Stimulated activated CD4-positive, alpha-beta T cell treated with anti-CD3 and anti-CD28 coated beads, Interleukin-12 subunit alpha, Interleukin-12 subunit beta, amount 100 ng/mL, for 4 hours (primary cell): ENCODE results near the gene FAM124B.

Experiments used
- DNase-seq: peaks from one replicate; pipeline ENCODE4 v3.0.0-alpha.2; 2020

Gene FAM124B

DNA sequence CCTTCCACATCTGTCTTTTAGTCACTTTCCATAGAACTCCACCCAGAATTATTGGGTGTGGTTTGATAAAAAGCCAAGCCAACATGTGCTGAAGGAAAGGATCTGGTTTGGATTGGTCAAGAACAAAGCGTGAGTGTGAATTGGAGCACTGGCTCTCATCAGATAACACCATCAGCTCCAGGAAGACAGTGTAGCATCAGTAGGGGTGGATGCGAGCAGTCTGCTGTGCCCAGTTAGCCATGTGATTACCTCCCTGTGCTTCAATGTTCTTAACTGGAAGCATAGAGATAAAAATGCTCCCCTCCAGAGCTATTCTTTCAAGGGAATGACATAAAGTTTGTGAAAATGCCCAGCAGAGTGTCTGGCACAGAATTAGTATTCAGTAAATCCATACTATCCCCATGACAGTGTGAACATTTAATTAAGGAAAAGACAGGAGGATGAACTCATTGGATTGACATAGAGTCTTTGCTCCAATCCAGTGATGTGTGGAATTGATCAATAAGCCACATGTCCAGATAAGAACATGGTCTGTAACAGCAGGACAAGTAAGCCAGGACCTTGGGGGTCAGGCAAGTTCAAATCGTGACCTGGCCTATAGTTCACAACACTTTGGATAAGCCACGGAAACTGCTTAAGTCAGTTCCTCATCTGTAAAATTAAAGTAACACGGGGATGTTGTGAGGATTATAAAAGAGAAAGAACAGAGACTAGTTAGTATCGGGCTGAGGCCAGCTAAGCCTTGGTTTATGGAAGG is 68.0 kb downstream of the FAM124B start:
- DNase-seq = no peak

DNA sequence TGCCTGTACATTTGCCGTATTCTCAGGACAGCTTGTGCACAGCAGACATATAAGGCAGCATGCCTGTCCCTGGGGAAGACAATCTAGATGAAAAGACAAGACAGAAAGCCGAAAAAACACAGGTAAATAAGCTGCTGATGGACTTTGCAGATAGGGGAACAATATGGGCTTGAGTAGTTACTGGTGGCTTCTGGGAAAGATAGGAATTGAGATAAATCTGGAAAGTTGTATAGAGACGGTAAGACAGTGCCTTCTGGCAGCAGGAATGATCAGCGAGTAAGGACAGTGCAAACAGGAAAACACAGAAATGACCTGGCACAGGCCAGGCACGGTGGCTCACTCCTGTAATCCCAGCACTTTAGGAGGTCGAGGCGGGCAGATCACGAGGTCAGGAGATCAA is 70.2 kb downstream of the FAM124B start:
- no peak for DNase-seq

DNA sequence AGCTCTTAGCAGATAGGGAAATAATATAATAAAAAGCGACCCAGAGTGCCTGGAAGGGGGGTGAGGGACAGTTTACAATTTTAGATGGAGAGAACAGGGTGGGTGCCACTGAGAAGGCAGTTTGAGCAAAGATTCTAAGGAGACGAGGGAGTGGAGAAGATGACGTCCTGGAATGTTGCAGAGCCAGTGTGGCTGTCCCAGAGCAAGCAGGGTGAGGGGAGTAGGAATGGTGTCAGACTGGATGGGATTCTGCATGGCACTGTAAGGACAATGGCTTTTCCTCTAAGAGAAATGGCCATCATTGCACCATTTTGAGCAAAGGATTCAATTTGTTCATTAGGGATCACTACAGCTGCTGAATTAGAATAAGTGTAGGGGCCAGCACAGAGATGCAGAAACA is 73.1 kb downstream of the FAM124B start:
- no peak for DNase-seq
